ENCODE data around the gene ITGAD. TPM values are rescaled to one million over a fixed set of nuclear protein-coding genes. Genes with fewer than 3 reads are reported as not detected.

Gene ITGAD
- total RNA-seq, 8 experiments from 2014 or later: 0.33 to 0.36 (median 0.35) TPM; not detected in 5

- WGBS, 10 experiments: 0 to 78% (median 69%) methylated on average over 3 to 8 of the region's 8 CpGs
- Histone ChIP-seq H3K4me1 (replicated peaks in 1 of 2) (peaks cover 21 to 26% of the 10 kb centered on the region in 2 donors), H3K27ac (peak overlapping the region; percentile 55 to 81), H3K4me3 (peak overlapping the region; percentile 39 to 87 (median 67))
- in situ Hi-C loops (cut with MboI; ENCODE audit: low pct_unique_long_range_greater_than_20kb in 2 of 9, low sequenced_read_pairs in 9 of 9, unreplicated experiment in 9 of 9): loop anchor here in 3 of 9 experiments (25.0 kb wide), 2 partner anchors 402 to 498 kb away; partner anchors contain the start of genes SETD1A (in 2 of the 3) and ZNF267 (in 1 of the 3)
- no peak for ATAC-seq (replicated peaks in 6 of 8)
Observed at GRCh38 chr16:31460582-31461002, 67.5 kb downstream of the ITGAD start.

- WGBS, 10 experiments: 73 to 100% (median 90%) methylated on average over 1 to 8 of the region's 10 CpGs; no CpG with 5 or more reads in 1 of the 10 experiments
- no peak for ATAC-seq (replicated peaks in 6 of 8)
- Histone ChIP-seq H3K4me3 (no peak overlapping the region), H3K4me1 (replicated peaks in 1 of 2) (peaks cover 13 to 23% of the 10 kb centered on the region in 2 donors), H3K27ac (no peak overlapping the region)
- in situ Hi-C loops (cut with MboI; ENCODE audit: low pct_unique_long_range_greater_than_20kb in 2 of 9, low sequenced_read_pairs in 9 of 9, unreplicated experiment in 9 of 9): loop anchor here in 3 of 9 experiments (25.0 kb wide), 2 partner anchors 401 to 499 kb away; partner anchors contain the start of genes SETD1A (in 2 of the 3) and ZNF267 (in 1 of the 3)
Observed at GRCh38 chr16:31461201-31461920, 68.2 kb downstream of the ITGAD start.

- WGBS, 10 experiments: 81 to 100% (median 94%) methylated on average over 1 to 16 of the region's 35 CpGs; no CpG with 5 or more reads in 4 of the 10 experiments
- Histone ChIP-seq H3K4me1 (replicated peaks in 1 of 2) (peaks cover 7 to 16% of the 10 kb centered on the region in 2 donors), H3K4me3 (no peak overlapping the region), H3K27ac (no peak overlapping the region)
- ATAC-seq (replicated peaks in 6 of 8): no peak
- in situ Hi-C loops (cut with MboI; ENCODE audit: low pct_unique_long_range_greater_than_20kb in 2 of 9, low sequenced_read_pairs in 9 of 9, unreplicated experiment in 9 of 9): loop anchor here in 3 of 9 experiments (25.0 kb wide), 2 partner anchors 400 to 500 kb away; partner anchors contain the start of genes SETD1A (in 2 of the 3) and ZNF267 (in 1 of the 3)
Observed at GRCh38 chr16:31461921-31462804, 69.0 kb downstream of the ITGAD start.

GRCh38 chr16:31464348-31464769, 71.2 kb downstream of the ITGAD start:
- in situ Hi-C loops (cut with MboI; ENCODE audit: low pct_unique_long_range_greater_than_20kb in 2 of 9, low sequenced_read_pairs in 9 of 9, unreplicated experiment in 9 of 9): loop anchor here in 3 of 9 experiments (25.0 kb wide), 2 partner anchors 398 to 502 kb away; partner anchors contain the start of genes SETD1A (in 2 of the 3) and ZNF267 (in 1 of the 3)
- Histone ChIP-seq H3K4me1 (replicated peaks in 1 of 2) (peaks cover 0 to 8% of the 10 kb centered on the region in 2 donors), H3K4me3 (no peak overlapping the region), H3K27ac (no peak overlapping the region)
- ATAC-seq (replicated peaks in 6 of 8): no peak
- WGBS, 10 experiments: 87% methylated on average over 3 of the region's 36 CpGs; no CpG with 5 or more reads in 9 of the 10 experiments

GRCh38 chr16:31464781-31465260, 71.7 kb downstream of the ITGAD start:
- Histone ChIP-seq H3K4me3 (no peak overlapping the region), H3K4me1 (replicated peaks in 1 of 2) (peaks cover 0 to 8% of the 10 kb centered on the region in 2 donors), H3K27ac (no peak overlapping the region)
- ATAC-seq (replicated peaks in 6 of 8): no peak
- in situ Hi-C loops (cut with MboI; ENCODE audit: low pct_unique_long_range_greater_than_20kb in 2 of 9, low sequenced_read_pairs in 9 of 9, unreplicated experiment in 9 of 9): loop anchor here in 3 of 9 experiments (25.0 kb wide), 2 partner anchors 397 to 503 kb away; partner anchors contain the start of genes SETD1A (in 2 of the 3) and ZNF267 (in 1 of the 3)
- no CpG with 5 or more reads among the region's 17 CpGs for WGBS, 10 experiments

- WGBS, 10 experiments: 85 to 96% (median 90%) methylated on average over 3 to 10 of the region's 20 CpGs; no CpG with 5 or more reads in 6 of the 10 experiments
- H3K27ac ChIP-seq: no peak overlapping the region
- H3K4me1 ChIP-seq (replicated peaks in 1 of 2): peaks cover under 1 to 2% of the 10 kb centered on the region in 2 donors
- in situ Hi-C loops (cut with MboI; ENCODE audit: low pct_unique_long_range_greater_than_20kb in 2 of 9, low sequenced_read_pairs in 9 of 9, unreplicated experiment in 9 of 9): loop anchor here in 3 of 9 experiments (25.0 kb wide), 2 partner anchors 396 to 504 kb away; partner anchors contain the start of genes SETD1A (in 2 of the 3) and ZNF267 (in 1 of the 3)
- no peak for ATAC-seq (replicated peaks in 6 of 8)
- no peak overlapping the region for H3K4me3 ChIP-seq
Observed at GRCh38 chr16:31465788-31466370, 72.7 kb downstream of the ITGAD start.

- no peak overlapping the region for H3K4me3 ChIP-seq
- WGBS, 10 experiments: 75 to 84% methylated on average over 5 to 7 of the region's 18 CpGs; no CpG with 5 or more reads in 8 of the 10 experiments
- peak in 1 of 8 experiments; percentile 7 for ATAC-seq (replicated peaks in 6 of 8)
- in situ Hi-C loops (cut with MboI; ENCODE audit: low pct_unique_long_range_greater_than_20kb in 2 of 9, low sequenced_read_pairs in 9 of 9, unreplicated experiment in 9 of 9): loop anchor here in 3 of 9 experiments (25.0 kb wide), 2 partner anchors 396 to 504 kb away; partner anchors contain the start of genes SETD1A (in 2 of the 3) and ZNF267 (in 1 of the 3)
- H3K4me1 ChIP-seq (replicated peaks in 1 of 2): peaks cover 5 to 6% of the 10 kb centered on the region in 2 donors
- no peak overlapping the region for H3K27ac ChIP-seq
Observed at GRCh38 chr16:31466381-31466841, 73.3 kb downstream of the ITGAD start.

- WGBS, 10 experiments: 60 to 87% (median 80%) methylated on average over 1 to 4 of the region's 5 CpGs; no CpG with 5 or more reads in 5 of the 10 experiments
- Histone ChIP-seq H3K4me1 (replicated peaks in 1 of 2) (peaks cover 8% of the 10 kb centered on the region in 2 donors), H3K27ac (no peak overlapping the region), H3K4me3 (no peak overlapping the region)
- ATAC-seq (replicated peaks in 6 of 8): peak in 3 of 8 experiments; percentile 7 to 63 (median 38)
- in situ Hi-C loops (cut with MboI; ENCODE audit: low pct_unique_long_range_greater_than_20kb in 2 of 9, low sequenced_read_pairs in 9 of 9, unreplicated experiment in 9 of 9): loop anchor here in 3 of 9 experiments (25.0 kb wide), 2 partner anchors 395 to 505 kb away; partner anchors contain the start of genes SETD1A (in 2 of the 3) and ZNF267 (in 1 of the 3)
Observed at GRCh38 chr16:31467151-31467773, 74.1 kb downstream of the ITGAD start.

- no peak overlapping the region for H3K27ac ChIP-seq
- no peak for ATAC-seq (replicated peaks in 6 of 8)
- 65 to 100% (median 87%) methylated on average over 2 to 5 of the region's 5 CpGs; no CpG with 5 or more reads in 1 of the 10 experiments for WGBS, 10 experiments
- H3K4me3 ChIP-seq: no peak overlapping the region
- in situ Hi-C loops (cut with MboI; ENCODE audit: low pct_unique_long_range_greater_than_20kb in 2 of 9, low sequenced_read_pairs in 9 of 9, unreplicated experiment in 9 of 9): loop anchor here in 3 of 9 experiments (25.0 kb wide), 2 partner anchors 394 to 506 kb away; partner anchors contain the start of genes SETD1A (in 2 of the 3) and ZNF267 (in 1 of the 3)
- peaks cover 8 to 10% of the 10 kb centered on the region in 2 donors for H3K4me1 ChIP-seq (replicated peaks in 1 of 2)
Observed at GRCh38 chr16:31467858-31468257, 74.7 kb downstream of the ITGAD start.

GRCh38 chr16:31470615-31471014, 77.5 kb downstream of the ITGAD start:
- 50 to 86% (median 64%) methylated on average over 1 to 3 of the region's 3 CpGs; no CpG with 5 or more reads in 3 of the 10 experiments for WGBS, 10 experiments
- Histone ChIP-seq H3K4me1 (replicated peaks in 1 of 2) (peaks cover 8 to 10% of the 10 kb centered on the region in 2 donors), H3K4me3 (no peak overlapping the region), H3K27ac (no peak overlapping the region)
- ATAC-seq (replicated peaks in 6 of 8): no peak
- in situ Hi-C loops (cut with MboI; ENCODE audit: low pct_unique_long_range_greater_than_20kb in 2 of 9, low sequenced_read_pairs in 9 of 9, unreplicated experiment in 9 of 9): loop anchor here in 3 of 9 experiments (25.0 kb wide), 2 partner anchors 392 to 508 kb away; partner anchors contain the start of genes SETD1A (in 2 of the 3) and ZNF267 (in 1 of the 3)

All from motor neuron (in vitro differentiated cells).